WTC11 (cell line): ENCODE data around the gene NPEPPS. TPM values are rescaled to one million over a fixed set of nuclear protein-coding genes. Genes with fewer than 3 reads are reported as not detected.

Source experiments
- ATAC-seq: fragments of 200-7000 bp; cut with Tn5 transposase; 2 replicates; pipeline ENCODE4 v1.10.0; 2021; ENCODE audit warnings: mild to moderate bottlenecking, moderate library complexity
- CTCF ChIA-PET: fragments of 300-600 bp; sonication (Branson Sonifier 250); formaldehyde crosslinking; loops from one replicate; lab custom pipeline; 2021; ENCODE audit warnings: antibody characterized with exemption; lab: Charles Lee
- POLR2A ChIA-PET: fragments of 350-600 bp; sonication (Branson Sonifier 250); formaldehyde crosslinking; loops from one replicate; lab custom pipeline; 2021; ENCODE audit warnings: antibody characterized with exemption; lab: Charles Lee
- DNase-seq: peaks from one replicate; pipeline ENCODE4 v3.0.0; 2021; ENCODE audit warnings: low spot score
- H3K27ac Mint-ChIP-seq: 2 replicates; pipeline ENCODE4 v1.8.0; 2021; ENCODE audit warnings: mixed read lengths
- H3K27me3 Mint-ChIP-seq: 2 replicates; pipeline ENCODE4 v1.8.0; 2021; ENCODE audit warnings: low read depth, mild to moderate bottlenecking, moderate library complexity, mixed read lengths
- H3K36me3 Mint-ChIP-seq: 2 replicates; pipeline ENCODE4 v1.8.0; 2021; ENCODE audit warnings: mixed read lengths
- H3K4me1 Mint-ChIP-seq: 2 replicates; pipeline ENCODE4 v1.8.0; 2022; ENCODE audit warnings: mixed read lengths
- H3K4me3 Mint-ChIP-seq: 2 replicates; pipeline ENCODE4 v1.8.0; 2021; ENCODE audit warnings: mild to moderate bottlenecking, moderate library complexity, mixed read lengths
- H3K9me3 Mint-ChIP-seq: 2 replicates; pipeline ENCODE4 v1.8.0; 2021; ENCODE audit warnings: mixed read lengths
- AR ChIP-seq: fragments of 250-450 bp; sonication (Bioruptor Pico); IDR thresholded peaks from 2 replicates; pipeline ENCODE4 v1.9.0; 2021; ENCODE audit warnings: mild to moderate bottlenecking
- ATF3 ChIP-seq: sonication (generic); formaldehyde crosslinking; conservative IDR thresholded peaks from 2 replicates; pipeline ENCODE4 v1.8.1; 2022; ENCODE audit warnings: mild to moderate bottlenecking, missing genetic modification reagents
- CTCF ChIP-seq: fragments of 200-600 bp; IDR thresholded peaks from 2 replicates; pipeline ENCODE4 v1.8.0; 2022; ENCODE audit warnings: antibody characterized with exemption
- E2F1 ChIP-seq: sonication (generic); formaldehyde crosslinking; IDR thresholded peaks from 2 replicates; pipeline ENCODE4 v1.8.0; 2022; ENCODE audit warnings: mild to moderate bottlenecking, missing genetic modification reagents
- ETV6 ChIP-seq: sonication (generic); formaldehyde crosslinking; IDR thresholded peaks from 2 replicates; pipeline ENCODE4 v1.8.1; 2022; ENCODE audit warnings: mild to moderate bottlenecking, missing genetic modification reagents
- FOXP4 ChIP-seq: sonication (generic); formaldehyde crosslinking; IDR thresholded peaks from 2 replicates; pipeline ENCODE4 v1.8.0; 2022; ENCODE audit warnings: mild to moderate bottlenecking, missing genetic modification reagents
- GABPB1 ChIP-seq: sonication (generic); formaldehyde crosslinking; IDR thresholded peaks from 2 replicates; pipeline ENCODE4 v1.8.1; 2023; ENCODE audit warnings: mild to moderate bottlenecking, missing genetic modification reagents
- MXD4 ChIP-seq: fragments of 250-450 bp; sonication (Bioruptor Pico); IDR thresholded peaks from 2 replicates; pipeline ENCODE4 v1.8.0; 2021; ENCODE audit warnings: mild to moderate bottlenecking, moderate library complexity, borderline replicate concordance
- NFE2L1 ChIP-seq: sonication (generic); formaldehyde crosslinking; IDR thresholded peaks from 2 replicates; pipeline ENCODE4 v1.8.1; 2023; ENCODE audit warnings: missing genetic modification reagents
- SMAD4 ChIP-seq: sonication (generic); formaldehyde crosslinking; IDR thresholded peaks from 2 replicates; pipeline ENCODE4 v1.8.0; 2022; ENCODE audit warnings: mild to moderate bottlenecking, missing genetic modification reagents
- STAT6 ChIP-seq: sonication (generic); formaldehyde crosslinking; conservative IDR thresholded peaks from 2 replicates; pipeline ENCODE4 v1.8.1; 2023; ENCODE audit warnings: mild to moderate bottlenecking, low read depth, missing genetic modification reagents, moderate library complexity
- ZBTB21 ChIP-seq: sonication (generic); formaldehyde crosslinking; IDR thresholded peaks from 2 replicates; pipeline ENCODE4 v1.8.1; 2023; ENCODE audit warnings: mild to moderate bottlenecking, missing genetic modification reagents, borderline replicate concordance
- ZNF138 ChIP-seq: sonication (generic); formaldehyde crosslinking; conservative IDR thresholded peaks from 2 replicates; pipeline ENCODE4 v1.8.1; 2022; ENCODE audit warnings: mild to moderate bottlenecking, moderate library complexity, missing genetic modification reagents
- ZNF423 ChIP-seq: fragments of 250-450 bp; sonication (Bioruptor Pico); IDR thresholded peaks from 2 replicates; pipeline ENCODE4 v2.1.2; 2022; ENCODE audit warnings: mild to moderate bottlenecking, moderate library complexity
- ZNF532 ChIP-seq: fragments of 250-450 bp; sonication (Bioruptor Pico); IDR thresholded peaks from 2 replicates; pipeline ENCODE4 v1.9.0; 2021; ENCODE audit warnings: mild to moderate bottlenecking, borderline replicate concordance
- total RNA-seq: library from RNA; stranded (reverse); gene quantifications from 3 replicates; pipeline ENCODE4 v1.2.3, GENCODE V29; 2021

NPEPPS gene
- total RNA-seq, 1 experiment from 2014 or later: 127 TPM

- no peak for TF ChIP-seq ZNF532 (CRISPR knock-in tag)
- TF ChIP-seq SMAD4: no peak
- TF ChIP-seq ZNF423 (CRISPR knock-in tag): no peak
These were observed 121.7 kb downstream of the NPEPPS start (continued) for GRCh38 chr17:47652570-47652969.

- DNase-seq (no peak), ATAC-seq (no peak)
- Mint-ChIP-seq H3K4me3 (no peak overlapping the region), H3K9me3 (no peaks in the 10 kb centered on the region), H3K27me3 (no peaks in the 10 kb centered on the region; the same call in 1 of the 2 replicates), H3K4me1 (peaks cover 25% of the 10 kb centered on the region), H3K27ac (0 out of 2 replicates have a peak overlapping the region, but pooled peaks have one; percentile 55), H3K36me3 (peaks cover 71% of the 10 kb centered on the region)
- ChIA-PET CTCF (interaction anchor here (1.3 kb wide), 1 partner anchor 10 kb away, joined by 5 read pairs; no protein-coding TSS in a partner anchor), POLR2A (no interaction called here)
- TF ChIP-seq GABPB1 (CRISPR knock-in tag) (no peak), E2F1 (CRISPR knock-in tag) (no peak), ATF3 (CRISPR knock-in tag) (no peak), ZNF138 (CRISPR knock-in tag) (no peak), FOXP4 (CRISPR knock-in tag) (no peak), MXD4 (CRISPR knock-in tag) (no peak)
These were observed 122.5 kb downstream of the NPEPPS start for GRCh38 chr17:47653442-47653841.

GRCh38 chr17:47654991-47655390 is 124.1 kb downstream of the NPEPPS start:
- DNase-seq (no peak), ATAC-seq (no peak)
- Mint-ChIP-seq H3K9me3 (no peaks in the 10 kb centered on the region), H3K4me3 (no peak overlapping the region), H3K36me3 (peaks cover 78% of the 10 kb centered on the region), H3K27me3 (no peaks in the 10 kb centered on the region), H3K27ac (no peak overlapping the region), H3K4me1 (peaks cover 22% of the 10 kb centered on the region)
- CTCF ChIA-PET: interaction anchor here (1.0 kb wide), 1 partner anchor 9 kb away, joined by 3 read pairs; no protein-coding TSS in a partner anchor
- POLR2A ChIA-PET: no interaction called here
- TF ChIP-seq NFE2L1 (CRISPR knock-in tag): no peak
- TF ChIP-seq AR (CRISPR knock-in tag): no peak
- TF ChIP-seq ETV6 (CRISPR knock-in tag): no peak
- no peak for TF ChIP-seq CTCF
- no peak for TF ChIP-seq STAT6 (CRISPR knock-in tag)
- no peak for TF ChIP-seq ZNF423 (CRISPR knock-in tag)
- TF ChIP-seq ZBTB21 (CRISPR knock-in tag): no peak
